PC-9 (cell line): ENCODE measurements around the gene RBP5.

Experiments used
- EZH2 ChIP-seq: fragments of 200-600 bp; sonication (generic); IDR thresholded peaks from 2 replicates; pipeline ENCODE4 v1.8.0; 2017; ENCODE audit warnings: antibody characterized with exemption, low read depth
- TF ChIP-seq, protein P1 (sequence below): fragments of 200-600 bp; sonication (generic); conservative IDR thresholded peaks from 2 replicates; pipeline ENCODE4 v1.6.1; 2017; ENCODE audit warnings: mixed run types, antibody characterized with exemption, mild to moderate bottlenecking, moderate library complexity

DNA sequence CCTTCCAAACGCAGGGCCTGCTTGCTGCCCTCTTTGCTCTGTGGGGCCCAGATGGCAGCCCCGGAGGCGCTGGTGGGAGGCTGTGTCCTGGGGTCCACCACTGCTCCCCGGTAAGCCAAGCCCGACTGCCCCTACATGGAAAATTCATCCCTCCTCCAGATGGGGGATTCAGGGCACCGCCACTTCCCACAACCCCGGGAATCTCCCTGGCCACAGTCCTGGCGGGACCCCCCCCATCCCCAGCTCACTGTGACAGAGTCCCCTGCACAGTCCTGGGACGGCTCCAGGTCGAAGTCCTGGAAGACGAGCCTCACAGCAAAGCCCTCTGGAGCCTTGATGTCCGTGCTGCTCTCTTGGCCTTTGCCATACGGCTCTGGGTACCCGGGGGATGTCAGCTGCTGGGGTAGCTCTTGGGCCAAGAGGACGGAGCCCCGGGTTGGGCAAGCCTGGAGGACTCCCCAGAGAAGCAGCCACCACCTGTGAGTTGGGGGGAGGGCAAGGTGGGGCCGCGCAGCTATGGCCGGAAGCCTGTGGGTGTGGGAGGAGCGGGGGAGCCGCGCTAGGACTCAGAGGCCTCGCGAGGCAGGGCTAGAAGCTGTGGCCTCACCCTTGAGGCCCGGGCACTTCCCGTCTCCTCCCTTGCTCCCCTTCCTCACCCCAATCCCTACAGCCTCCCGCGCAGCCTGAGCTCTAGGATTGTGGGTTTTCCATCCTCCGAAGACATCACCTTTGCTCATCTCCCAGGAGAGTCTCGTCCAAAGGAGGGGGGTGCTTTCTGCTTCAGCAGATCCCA is 20.5 kb downstream of the RBP5 start:
- no peak for TF ChIP-seq EZH2
- TF ChIP-seq, protein P1, sequence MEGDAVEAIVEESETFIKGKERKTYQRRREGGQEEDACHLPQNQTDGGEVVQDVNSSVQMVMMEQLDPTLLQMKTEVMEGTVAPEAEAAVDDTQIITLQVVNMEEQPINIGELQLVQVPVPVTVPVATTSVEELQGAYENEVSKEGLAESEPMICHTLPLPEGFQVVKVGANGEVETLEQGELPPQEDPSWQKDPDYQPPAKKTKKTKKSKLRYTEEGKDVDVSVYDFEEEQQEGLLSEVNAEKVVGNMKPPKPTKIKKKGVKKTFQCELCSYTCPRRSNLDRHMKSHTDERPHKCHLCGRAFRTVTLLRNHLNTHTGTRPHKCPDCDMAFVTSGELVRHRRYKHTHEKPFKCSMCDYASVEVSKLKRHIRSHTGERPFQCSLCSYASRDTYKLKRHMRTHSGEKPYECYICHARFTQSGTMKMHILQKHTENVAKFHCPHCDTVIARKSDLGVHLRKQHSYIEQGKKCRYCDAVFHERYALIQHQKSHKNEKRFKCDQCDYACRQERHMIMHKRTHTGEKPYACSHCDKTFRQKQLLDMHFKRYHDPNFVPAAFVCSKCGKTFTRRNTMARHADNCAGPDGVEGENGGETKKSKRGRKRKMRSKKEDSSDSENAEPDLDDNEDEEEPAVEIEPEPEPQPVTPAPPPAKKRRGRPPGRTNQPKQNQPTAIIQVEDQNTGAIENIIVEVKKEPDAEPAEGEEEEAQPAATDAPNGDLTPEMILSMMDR, result no peak
